GM23248 (cell line): ENCODE measurements around the gene CLEC16A. TPM values are rescaled to one million over a fixed set of nuclear protein-coding genes. Genes with fewer than 3 reads are reported as not detected.

Source experiments
- DNase-seq: peaks from one replicate; pipeline ENCODE4 v3.0.0-alpha.2; 2015
- H2AFZ ChIP-seq: fragments of 200-600 bp; sonication (generic); 2 replicates; pipeline ENCODE4 v1.6.1; 2016; ENCODE audit warnings: antibody characterized with exemption
- H3F3A ChIP-seq: fragments of 200-600 bp; sonication (generic); 2 replicates; pipeline ENCODE4 v1.6.1; 2016; ENCODE audit warnings: mild to moderate bottlenecking, antibody characterized with exemption, mixed run types; ENCODE audit not compliant: insufficient read depth
- H3K27ac ChIP-seq: fragments of 200-600 bp; sonication (generic); 2 replicates; pipeline ENCODE4 v1.5.1; 2016; ENCODE audit warnings: mild to moderate bottlenecking
- H3K27me3 ChIP-seq: fragments of 200-600 bp; sonication (generic); replicated peaks from 2 replicates; pipeline ENCODE4 v1.6.1; 2016; ENCODE audit warnings: mild to moderate bottlenecking; ENCODE audit not compliant: insufficient read depth
- H3K36me3 ChIP-seq: fragments of 200-600 bp; sonication (generic); 2 replicates; pipeline ENCODE4 v1.6.1; 2016; ENCODE audit warnings: low read depth, mild to moderate bottlenecking
- H3K4me1 ChIP-seq: fragments of 200-600 bp; sonication (generic); 2 replicates; pipeline ENCODE4 v1.6.1; 2016; ENCODE audit warnings: mild to moderate bottlenecking; ENCODE audit not compliant: insufficient read depth
- H3K4me2 ChIP-seq: fragments of 200-600 bp; sonication (generic); one replicate; pipeline ENCODE4 v1.6.1; 2016; ENCODE audit warnings: mild to moderate bottlenecking; ENCODE audit not compliant: unreplicated experiment
- H3K4me3 ChIP-seq: fragments of 200-600 bp; sonication (generic); 2 replicates; pipeline ENCODE4 v1.5.1; 2016; ENCODE audit warnings: mild to moderate bottlenecking
- H3K79me2 ChIP-seq: fragments of 200-600 bp; sonication (generic); 2 replicates; pipeline ENCODE4 v1.6.1; 2016; ENCODE audit warnings: mild to moderate bottlenecking; ENCODE audit not compliant: insufficient read depth
- H3K9ac ChIP-seq: fragments of 200-600 bp; sonication (generic); 2 replicates; pipeline ENCODE4 v1.6.1; 2016; ENCODE audit warnings: mild to moderate bottlenecking
- H3K9me2 ChIP-seq: fragments of 200-600 bp; sonication (generic); 2 replicates; pipeline ENCODE4 v1.6.1; 2016; ENCODE audit warnings: mixed run types, mild to moderate bottlenecking, moderate library complexity; ENCODE audit not compliant: insufficient read depth
- H3K9me3 ChIP-seq: fragments of 200-600 bp; sonication (generic); one replicate; pipeline ENCODE4 v1.6.1; 2017; ENCODE audit warnings: low read depth
- H4K20me1 ChIP-seq: fragments of 200-600 bp; sonication (generic); 2 replicates; pipeline ENCODE4 v1.6.0; 2016; ENCODE audit not compliant: insufficient read depth
- EZH2 ChIP-seq: fragments of 200-600 bp; sonication (generic); IDR thresholded peaks from 2 replicates; pipeline ENCODE4 v1.6.1; 2018; ENCODE audit warnings: antibody characterized with exemption, mild to moderate bottlenecking; ENCODE audit not compliant: insufficient read depth, poor library complexity, severe bottlenecking
- EZH2phosphoT487 ChIP-seq: fragments of 200-600 bp; sonication (generic); IDR thresholded peaks from 2 replicates; pipeline ENCODE4 v1.6.1; 2018; ENCODE audit warnings: antibody characterized with exemption, moderate library complexity, mild to moderate bottlenecking, low read depth; ENCODE audit not compliant: insufficient read depth
- WGBS, 2 experiments: methylation state at CpG; one replicate each; pipeline ENCODE4 v1.1.6; 2015 to 2017; ENCODE audit warnings: low lambda C conversion rate in 2 of 2, low coverage in 1 of 2; ENCODE audit errors: missing lambda C conversion rate in 2 of 2; 5-methylcytosine and 5-hydroxymethylcytosine counted together
- in situ Hi-C: fragments of 300-500 bp; cut with MboI; formaldehyde crosslinking; loops from 2 replicates; pipeline ENCODE4 v1.15.0; 2020
- polyA plus RNA-seq: library from polyadenylated mRNA; unstranded; fragments of >200 nt; fragmentation: Nextera tagmentation; extraction: Ambion mirVana; gene quantifications from 2 replicates; pipeline ENCODE4 v1.2.1, GENCODE V29; 2016
- total RNA-seq: library from RNA; depleted of rRNA; stranded (reverse); fragments of >200 nt; shearing (Covaris generic); gene quantifications from 2 replicates; pipeline ENCODE4 v1.2.3, GENCODE V29; 2014

Gene CLEC16A
- total and polyA plus RNA-seq, 2 experiments from 2014 or later, result 13.2 to 21.4 TPM

DNA sequence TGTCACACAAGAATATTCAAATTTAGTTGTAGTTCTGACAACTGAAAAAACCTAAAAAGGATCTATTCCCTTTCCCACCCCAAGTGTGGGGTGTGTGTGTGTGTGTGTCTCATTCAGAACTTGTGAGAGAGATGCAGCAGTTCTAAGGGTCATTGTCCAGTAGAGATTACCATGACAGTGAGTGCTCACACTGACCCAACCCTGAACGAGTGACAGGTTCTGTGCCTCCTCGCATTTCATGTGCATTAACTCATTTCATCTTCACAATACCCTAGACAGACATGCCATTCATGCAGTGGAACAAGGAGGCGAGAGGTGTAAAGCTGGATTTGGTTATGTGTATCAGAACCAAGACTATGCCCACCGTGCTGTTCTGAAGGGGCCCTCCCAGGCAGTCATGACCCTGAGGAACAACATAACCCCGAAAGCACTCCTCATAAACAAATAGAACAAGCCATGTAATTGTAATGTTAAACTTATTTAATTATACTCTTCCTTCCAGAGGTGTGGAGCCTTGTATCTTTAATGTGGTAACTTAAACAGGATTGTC lies 102.1 kb downstream of the CLEC16A start:
- Histone ChIP-seq H3K9ac (peak overlapping the region; percentile 36; the same call in 1 of the 2 replicates), H2AFZ (no peak overlapping the region), H3K4me3 (0 out of 2 replicates have a peak overlapping the region, but pooled peaks have one; percentile 1), H3K4me1 (peaks cover 30% of the 10 kb centered on the region), H3K79me2 (no peaks in the 10 kb centered on the region), H3K27ac (peak overlapping the region; percentile 50), H3F3A (peaks cover 24% of the 10 kb centered on the region), H3K9me3 (no peaks in the 10 kb centered on the region), H4K20me1 (no peaks in the 10 kb centered on the region), H3K36me3 (peaks cover 3% of the 10 kb centered on the region; the same call in 1 of the 2 replicates), H3K27me3 (no peaks in the 10 kb centered on the region), H3K9me2 (no peaks in the 10 kb centered on the region), H3K4me2 (peak overlapping the region; percentile 74)
- TF ChIP-seq EZH2phosphoT487 (no peak), EZH2 (no peak)
- WGBS, 2 experiments, result 43 to 45% methylated on average over 5 of the region's 5 CpGs
- DNase-seq, result peak; percentile 20
- in situ Hi-C loops, result no loop called here

DNA sequence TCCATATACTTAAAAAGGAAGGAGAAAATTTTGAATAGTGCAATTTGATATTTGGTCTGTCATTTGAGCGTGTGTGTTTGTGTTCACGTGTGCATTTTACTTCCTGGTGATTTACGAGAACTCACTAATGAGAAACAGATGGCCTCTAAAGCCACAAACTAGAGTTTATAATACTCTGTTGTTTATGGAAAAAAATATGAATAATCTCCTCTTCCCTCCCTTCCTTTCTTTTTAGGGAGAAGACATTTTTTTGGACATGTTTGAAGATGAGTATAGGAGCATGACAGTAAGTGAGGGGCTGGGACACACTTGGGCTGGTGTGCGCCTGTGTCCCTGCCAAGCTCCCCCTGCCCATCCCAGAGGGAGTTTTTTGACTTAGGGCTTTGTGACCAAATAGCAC lies 102.7 kb downstream of the CLEC16A start:
- Histone ChIP-seq H4K20me1 (no peaks in the 10 kb centered on the region), H2AFZ (no peak overlapping the region), H3F3A (peaks cover 24% of the 10 kb centered on the region), H3K9me2 (no peaks in the 10 kb centered on the region), H3K9me3 (no peaks in the 10 kb centered on the region), H3K4me3 (0 out of 2 replicates have a peak overlapping the region, but pooled peaks have one; percentile 1), H3K79me2 (no peaks in the 10 kb centered on the region), H3K27me3 (no peaks in the 10 kb centered on the region), H3K36me3 (peaks cover 3% of the 10 kb centered on the region; the same call in 1 of the 2 replicates), H3K4me2 (peak overlapping the region; percentile 74), H3K4me1 (peaks cover 30% of the 10 kb centered on the region), H3K27ac (peak overlapping the region; percentile 50), H3K9ac (peak overlapping the region; percentile 36; the same call in 1 of the 2 replicates)
- in situ Hi-C loops, result no loop called here
- peak; percentile 82 for DNase-seq
- 7 to 11% methylated on average over 4 of the region's 4 CpGs for WGBS, 2 experiments
- TF ChIP-seq EZH2phosphoT487, result no peak
- no peak for TF ChIP-seq EZH2

DNA sequence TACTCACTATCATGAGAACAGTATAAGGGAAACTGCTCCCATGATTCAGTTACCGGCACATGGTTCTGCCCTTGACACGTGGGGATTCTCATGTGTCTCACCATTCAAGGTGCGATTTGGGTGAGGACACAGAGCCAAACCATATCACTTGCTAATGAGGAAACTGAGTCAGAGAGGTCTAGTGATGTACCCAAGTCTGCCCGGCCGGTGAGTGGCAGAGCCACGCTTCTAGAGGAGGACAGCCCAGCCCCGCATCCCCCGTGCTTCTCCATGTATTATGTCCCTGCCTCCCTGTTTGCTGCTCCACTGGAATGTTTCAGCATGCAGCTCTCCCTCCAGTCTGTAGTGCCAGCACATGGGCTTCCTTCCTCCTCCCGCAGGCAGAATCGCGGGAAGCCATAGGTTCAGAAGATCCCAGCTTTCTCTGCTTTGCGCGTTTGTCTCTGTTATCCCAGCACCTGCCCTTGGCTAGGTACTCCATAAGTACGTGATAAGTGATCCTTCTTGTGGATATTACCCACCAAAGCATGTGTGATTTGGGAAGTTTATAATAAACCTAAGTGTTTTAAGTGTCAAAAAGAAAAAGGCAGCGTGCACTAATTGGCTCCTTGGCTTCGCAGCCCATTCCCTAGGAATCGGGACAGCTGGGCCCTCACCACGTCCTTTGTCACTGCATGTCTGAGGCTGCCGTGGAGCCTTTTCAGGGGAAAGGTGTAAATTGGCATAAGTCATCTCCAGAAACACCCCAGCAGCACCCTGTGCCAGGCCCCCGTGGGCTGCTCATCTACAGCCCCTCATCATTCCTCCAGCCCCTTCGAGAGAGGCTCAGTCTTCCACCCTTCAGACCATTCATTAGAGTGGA lies 103.8 kb downstream of the CLEC16A start:
- in situ Hi-C loops, result no loop called here
- no peaks in the 10 kb centered on the region for H3K27me3 ChIP-seq
- WGBS, 2 experiments, result 95 to 96% methylated on average over 21 of the region's 21 CpGs
- no peak overlapping the region for H3K9ac ChIP-seq
- no peak overlapping the region for H3K4me3 ChIP-seq
- H3K9me3 ChIP-seq, result no peaks in the 10 kb centered on the region
- peak overlapping the region; percentile 74 for H3K4me2 ChIP-seq
- H3K27ac ChIP-seq, result no peak overlapping the region
- DNase-seq, result no peak
- H3K79me2 ChIP-seq, result no peaks in the 10 kb centered on the region
- peaks cover 30% of the 10 kb centered on the region for H3K4me1 ChIP-seq
- no peaks in the 10 kb centered on the region for H4K20me1 ChIP-seq
- TF ChIP-seq EZH2phosphoT487, result no peak
- no peak for TF ChIP-seq EZH2
- no peaks in the 10 kb centered on the region; the same call in 1 of the 2 replicates for H3K36me3 ChIP-seq
- H2AFZ ChIP-seq, result no peak overlapping the region
- H3F3A ChIP-seq, result peaks cover 24% of the 10 kb centered on the region
- no peaks in the 10 kb centered on the region for H3K9me2 ChIP-seq

DNA sequence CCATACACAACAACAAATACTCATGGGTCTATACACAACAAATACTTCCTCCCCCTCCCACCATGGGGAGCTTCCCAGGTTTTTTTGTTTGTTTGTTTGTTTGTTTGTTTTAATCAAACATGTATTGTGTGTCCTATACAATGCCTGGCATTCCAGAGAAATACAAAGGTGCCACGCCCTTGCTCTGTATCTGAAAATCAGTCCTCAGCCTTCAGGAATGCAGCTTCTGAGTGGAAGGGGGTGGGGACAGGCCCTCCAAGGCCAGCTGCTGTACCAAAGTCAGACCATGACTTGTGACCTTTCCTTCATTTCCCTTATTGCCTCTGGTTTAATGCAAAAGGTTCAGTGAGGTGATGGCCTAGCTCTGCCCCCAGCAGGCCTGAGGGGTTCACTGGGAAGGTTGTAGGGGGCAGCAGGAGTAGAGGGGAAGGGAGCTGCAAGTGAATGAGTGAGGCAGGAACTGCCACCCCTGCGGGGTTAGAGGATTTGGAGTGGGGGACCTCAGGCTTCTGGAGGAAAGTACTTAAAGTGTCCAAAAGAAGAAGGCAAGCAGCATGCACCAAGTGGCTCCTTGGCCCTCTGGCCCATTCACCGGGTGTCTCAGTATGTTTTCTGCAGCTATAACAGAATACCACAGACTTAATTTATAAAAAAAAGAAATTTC lies 105.2 kb downstream of the CLEC16A start:
- Histone ChIP-seq H3K9me2 (no peaks in the 10 kb centered on the region), H3K4me1 (peaks cover 30% of the 10 kb centered on the region), H4K20me1 (no peaks in the 10 kb centered on the region), H3F3A (peaks cover 24% of the 10 kb centered on the region), H3K9ac (no peak overlapping the region), H3K9me3 (no peaks in the 10 kb centered on the region), H3K4me3 (no peak overlapping the region), H3K4me2 (no peak overlapping the region), H3K27ac (no peak overlapping the region), H3K36me3 (no peaks in the 10 kb centered on the region), H3K79me2 (no peaks in the 10 kb centered on the region), H2AFZ (no peak overlapping the region), H3K27me3 (no peaks in the 10 kb centered on the region)
- DNase-seq, result no peak
- no peak for TF ChIP-seq EZH2
- 85 to 87% methylated on average over 3 of the region's 3 CpGs for WGBS, 2 experiments
- in situ Hi-C loops, result no loop called here
